GM18909 (cell line): ENCODE data around the gene SIAH1.
"Not testable (repeated sequence)": the region's sequence is repeated elsewhere in the genome, so short reads cannot be mapped to it uniquely, and the experiment has no call there.

Experiments used
- ATAC-seq: cut with Tn5 transposase; IDR thresholded peaks from one replicate; pipeline ENCODE4 v1.9.1; 2021; ENCODE audit warnings: mild to moderate bottlenecking; ENCODE audit not compliant: unreplicated experiment, poor library complexity

SIAH1 gene

DNA sequence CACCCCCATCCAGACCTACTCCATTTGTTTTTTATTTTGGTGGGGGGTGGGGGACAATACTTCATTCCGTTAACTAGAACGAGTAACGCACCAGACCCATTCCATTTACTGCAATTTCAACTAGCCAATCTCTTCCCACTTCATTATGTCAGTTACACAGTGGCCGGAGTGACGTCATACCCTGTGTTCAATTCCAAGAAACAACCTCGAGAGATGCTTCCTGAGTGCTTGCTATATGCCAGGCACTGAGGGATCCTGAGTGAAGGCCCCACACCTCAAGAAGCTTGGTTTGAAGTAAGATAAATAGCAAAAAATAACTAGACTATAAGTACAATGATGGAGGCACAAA is 9.1 kb upstream of the SIAH1 start:
- ATAC-seq, result no peak

- no peak for ATAC-seq
These were observed 8.5 kb upstream of the SIAH1 start for GRCh38 chr16:48393485-48394354.

DNA sequence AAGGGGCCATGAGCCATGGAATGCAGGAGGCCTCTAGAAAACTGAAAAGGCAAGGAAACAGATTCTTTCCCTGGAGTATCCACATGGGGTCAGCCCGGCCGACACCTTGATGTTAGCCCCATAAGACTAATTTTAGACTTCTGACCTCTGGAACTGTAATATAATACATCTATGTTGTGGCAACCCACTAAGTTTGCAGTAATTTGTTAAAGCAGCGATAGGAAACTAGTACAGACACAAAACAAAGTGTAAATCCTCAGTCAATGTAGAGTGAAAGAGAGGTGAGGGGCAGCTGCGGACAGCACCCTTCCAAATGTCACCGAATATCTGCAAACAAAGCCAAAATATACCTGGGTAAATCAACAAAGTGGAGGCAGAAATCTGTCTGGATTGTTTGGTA is 7.2 kb upstream of the SIAH1 start:
- ATAC-seq, result no peak

DNA sequence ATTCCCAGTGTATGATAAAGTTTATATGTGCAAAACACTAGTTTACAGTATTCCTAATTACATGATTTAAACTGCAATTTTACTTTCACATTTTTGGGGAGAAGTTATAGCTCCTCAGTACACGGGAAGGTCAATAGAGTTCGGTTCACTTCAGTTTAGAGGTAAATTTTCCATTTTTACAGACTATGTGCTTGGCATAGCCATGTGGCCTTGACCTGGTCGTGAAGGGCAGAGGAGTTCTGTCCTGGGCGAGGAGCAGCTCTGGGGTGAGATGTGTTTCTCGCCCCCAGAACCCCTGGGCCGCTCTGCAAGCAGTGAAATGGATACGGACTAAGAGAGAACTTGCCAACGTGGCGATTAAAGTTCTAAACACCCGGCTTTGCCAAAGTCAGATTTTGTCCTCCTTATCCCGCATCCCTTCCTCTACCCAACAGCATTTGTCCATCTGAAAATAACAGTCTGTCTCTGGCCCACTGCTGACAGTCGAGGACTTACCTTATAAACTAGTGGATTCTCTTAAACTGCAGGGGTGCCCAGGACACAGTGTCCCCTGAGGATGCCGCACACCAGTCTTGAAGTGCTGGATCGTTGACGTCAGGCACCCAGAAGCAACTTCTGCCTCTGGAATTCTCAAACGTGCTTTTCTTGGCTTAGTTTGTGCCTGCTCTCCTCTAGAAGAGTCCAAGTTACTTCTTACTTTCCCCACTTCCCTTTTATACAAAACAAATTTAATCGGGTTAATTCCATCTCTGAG is 1.5 kb upstream of the SIAH1 start:
- no peak for ATAC-seq

DNA sequence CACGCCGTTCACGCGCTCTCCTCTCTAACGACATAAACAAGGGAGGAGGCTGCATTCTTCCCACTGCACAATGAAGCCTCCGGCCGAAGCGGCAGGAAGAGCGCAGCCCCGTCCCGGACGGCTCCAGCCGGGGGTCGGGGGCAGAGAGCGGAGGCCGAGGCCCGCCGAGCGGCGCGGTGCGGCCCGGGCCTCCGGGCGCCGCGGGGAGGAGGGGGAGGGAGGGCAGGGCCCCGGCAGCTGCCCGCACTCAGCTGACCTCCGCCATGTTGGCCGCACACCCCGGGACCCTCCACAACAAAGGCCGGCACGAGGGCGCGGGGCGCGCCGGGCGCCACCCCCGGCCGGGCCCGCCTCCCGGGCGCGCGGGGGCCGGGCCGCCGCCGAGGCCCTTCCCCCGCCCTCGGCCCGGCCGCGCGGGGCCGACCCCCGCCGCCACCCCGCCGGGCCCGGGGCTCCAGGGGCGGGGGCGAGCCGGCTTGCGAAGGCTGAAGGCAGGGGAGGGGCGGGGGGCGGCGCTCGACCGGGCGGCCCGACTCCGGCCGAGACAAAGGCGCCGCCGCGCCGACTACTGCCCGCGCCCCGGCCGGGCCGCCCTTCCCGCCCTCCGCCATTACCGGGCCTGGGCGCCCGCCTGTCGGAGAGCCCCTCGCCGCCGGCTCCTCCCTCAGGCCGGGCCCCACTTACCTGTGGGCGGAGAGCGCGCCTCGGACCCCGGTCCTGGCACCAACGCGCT is 527 bp downstream of the SIAH1 start:
- peak; percentile 60 for ATAC-seq

DNA sequence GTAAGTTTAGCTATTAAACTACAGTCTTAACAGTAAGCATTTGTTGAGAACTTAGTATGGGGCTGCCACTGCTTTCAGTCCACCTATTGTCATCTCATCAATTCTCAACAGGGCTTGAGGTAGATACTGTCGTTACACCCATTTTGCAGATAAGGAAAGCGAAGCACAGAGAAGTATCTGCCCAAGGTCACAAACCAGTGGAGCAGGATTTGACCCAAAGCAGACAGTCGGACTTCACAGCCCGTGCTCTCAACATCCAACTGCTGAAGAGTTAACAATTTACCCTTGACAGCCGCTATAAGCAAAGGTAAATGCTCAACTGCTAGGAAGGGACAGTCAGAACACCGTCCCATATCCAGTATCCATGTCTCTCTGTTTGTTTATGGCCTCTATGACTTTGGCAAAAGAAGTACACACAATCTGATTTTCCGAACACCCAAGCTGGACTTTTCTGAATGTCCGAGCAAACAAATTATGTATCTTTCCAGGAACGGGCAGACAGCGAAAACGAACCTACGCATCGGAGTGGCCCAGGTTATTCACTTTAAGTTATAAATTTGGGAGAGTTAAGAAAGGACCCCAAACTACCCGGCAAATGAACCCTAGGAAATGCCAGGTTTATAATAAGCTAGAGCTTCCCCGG is 1.2 kb downstream of the SIAH1 start:
- ATAC-seq, result no peak

DNA sequence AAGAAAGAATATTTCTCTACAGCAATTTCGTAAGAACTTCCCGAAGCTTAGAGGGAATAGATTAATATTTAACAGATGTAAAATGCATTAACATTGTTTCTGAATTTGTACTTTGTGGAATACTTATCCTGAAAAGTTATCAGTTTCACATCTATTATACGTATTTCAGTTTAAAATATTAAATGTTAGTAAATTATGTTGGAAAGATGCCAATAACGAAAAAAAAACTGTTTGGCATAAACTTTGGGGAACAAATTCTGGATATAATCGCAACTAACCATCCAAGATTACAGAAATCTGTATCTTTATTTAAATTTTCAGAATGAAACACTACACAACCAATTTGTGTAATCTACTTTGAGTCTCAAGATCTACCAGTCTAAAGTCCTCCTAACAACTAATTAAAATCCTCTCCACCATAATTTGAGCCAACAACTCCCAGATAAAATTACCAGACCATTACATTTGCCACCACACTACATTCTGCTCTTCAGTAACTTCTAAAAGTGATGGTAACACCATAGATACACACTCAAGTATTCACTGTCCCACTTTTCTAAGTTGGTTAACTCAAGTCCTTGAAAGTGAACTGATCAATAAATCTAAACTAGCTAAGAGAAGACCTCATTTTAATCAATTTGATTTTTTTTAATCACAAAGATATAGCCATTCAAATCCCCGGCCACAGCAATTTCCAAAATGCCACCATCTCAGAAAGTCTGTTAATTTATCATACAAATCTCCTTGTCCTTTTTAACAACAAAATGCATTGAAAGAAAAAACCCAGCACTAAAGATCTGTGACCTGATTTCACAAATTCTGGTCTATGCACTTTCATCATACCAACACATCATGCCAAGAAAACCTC is 2.0 kb downstream of the SIAH1 start:
- ATAC-seq, result no peak

DNA sequence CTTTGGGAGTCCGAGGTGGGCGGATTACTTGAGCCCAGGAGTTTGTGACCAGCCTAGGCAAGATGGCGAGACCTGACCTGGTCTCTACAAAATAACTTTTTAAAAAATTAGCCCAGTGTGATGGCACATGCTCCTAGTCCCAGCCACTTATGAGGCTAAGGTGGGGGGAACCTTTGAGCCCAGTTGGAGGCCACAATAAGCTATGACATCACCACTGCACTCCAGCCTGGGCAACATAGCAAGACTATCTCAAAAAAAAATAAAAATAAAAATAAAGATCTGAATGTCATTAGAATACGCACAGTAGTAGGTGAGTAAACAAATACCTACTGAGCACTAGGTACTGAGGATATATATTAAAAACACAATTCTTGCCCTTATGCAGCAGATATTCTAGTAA is 3.1 kb downstream of the SIAH1 start:
- ATAC-seq, result no peak

DNA sequence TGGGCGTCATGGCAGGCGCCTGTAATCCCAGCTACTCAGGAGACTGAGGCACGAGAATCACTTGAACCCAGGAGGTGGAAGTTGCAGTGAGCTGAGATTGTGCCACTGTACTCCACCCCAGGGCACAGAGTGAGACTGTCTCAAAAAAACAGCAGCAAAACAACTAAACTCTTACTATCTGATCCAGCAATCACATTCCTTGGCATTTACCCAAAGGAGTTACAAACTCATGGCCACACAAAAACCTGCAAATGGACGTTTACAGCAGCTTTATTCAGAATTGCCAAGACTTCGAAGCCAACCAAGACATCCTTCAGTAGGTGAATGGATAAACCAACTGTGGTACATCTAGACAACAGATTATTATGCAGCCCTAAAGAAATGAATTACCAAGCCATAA is 4.0 kb downstream of the SIAH1 start:
- ATAC-seq, result no peak

GRCh38 chr16:48378836-48379235 is 6.4 kb downstream of the SIAH1 start:
- ATAC-seq, result no peak

DNA sequence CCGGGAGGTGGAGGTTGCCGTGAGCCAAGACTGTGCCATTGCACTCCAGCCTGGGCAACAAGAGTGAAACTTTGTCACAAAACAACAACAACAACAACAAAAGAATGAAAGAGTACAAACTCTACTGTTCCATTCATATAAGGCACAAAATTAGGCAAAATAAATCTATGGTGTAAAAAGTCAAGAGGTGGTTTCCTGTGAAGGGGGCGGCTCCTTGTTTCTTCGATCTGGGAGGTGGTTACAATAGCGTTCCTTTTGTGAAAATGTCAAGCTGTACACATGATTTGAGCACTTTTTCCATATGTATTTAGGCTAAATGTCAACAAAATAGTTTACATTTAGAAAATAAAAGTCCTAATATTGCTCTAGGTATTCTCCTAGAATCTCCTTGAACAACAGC is 6.9 kb downstream of the SIAH1 start:
- no peak for ATAC-seq

- not testable (repeated sequence) for ATAC-seq
These were observed 7.9 kb downstream of the SIAH1 start for GRCh38 chr16:48377301-48377700.

DNA sequence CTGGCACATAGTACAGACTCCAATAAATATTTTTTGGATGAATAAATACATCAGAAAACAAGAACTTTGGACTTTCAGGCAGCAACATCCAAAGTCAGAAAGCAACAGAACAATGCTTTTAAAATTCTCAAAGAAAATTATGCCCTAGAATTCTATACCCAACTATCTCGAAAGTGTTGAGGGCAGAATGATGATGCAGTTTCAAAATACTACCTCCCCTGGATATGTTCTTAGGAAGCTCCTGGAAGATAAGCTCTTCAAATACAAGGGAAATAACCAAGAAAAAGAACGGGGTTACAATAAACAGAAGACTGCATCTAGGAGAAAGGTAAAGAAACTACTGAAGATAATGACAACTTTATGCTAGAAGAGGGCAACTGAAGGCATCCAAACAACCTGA is 11.0 kb downstream of the SIAH1 start:
- no peak for ATAC-seq

DNA sequence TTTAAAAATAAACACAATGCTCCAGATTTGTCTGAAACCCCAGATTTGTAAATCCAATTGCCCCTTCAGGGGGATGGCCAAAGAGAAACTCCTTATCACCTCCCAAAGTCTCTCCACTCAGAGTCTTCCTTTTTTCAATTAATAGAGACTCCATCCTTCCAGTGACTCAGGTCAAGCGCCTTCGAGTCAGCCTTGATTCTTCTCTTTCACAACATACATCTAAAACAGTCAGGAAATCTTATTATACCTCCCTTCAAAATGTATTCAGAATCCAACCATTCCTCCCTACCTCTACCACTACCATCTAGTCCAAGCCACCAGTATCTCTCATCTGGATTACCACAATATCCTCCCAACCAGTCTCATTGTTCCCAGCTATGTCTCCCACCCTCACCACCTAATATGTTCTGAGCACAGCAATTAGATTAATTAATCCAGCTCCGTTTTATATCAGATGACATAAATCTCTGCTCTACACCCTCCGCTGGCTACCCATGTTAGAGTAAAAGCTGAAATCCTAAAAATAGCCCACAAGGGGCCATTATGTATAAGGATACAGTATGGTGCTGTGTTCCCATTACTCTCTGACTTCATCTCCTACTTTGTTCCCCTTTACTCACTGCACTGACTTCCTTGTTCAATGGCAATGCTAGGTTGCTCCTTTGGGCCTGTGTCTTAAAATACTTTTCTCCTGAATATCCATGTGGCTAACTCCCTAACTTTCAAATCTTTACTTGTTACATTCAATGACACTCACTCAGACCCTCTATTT is 11.8 kb downstream of the SIAH1 start:
- no peak for ATAC-seq

- no peak for ATAC-seq
These were observed 12.5 kb downstream of the SIAH1 start for GRCh38 chr16:48372744-48373143.

DNA sequence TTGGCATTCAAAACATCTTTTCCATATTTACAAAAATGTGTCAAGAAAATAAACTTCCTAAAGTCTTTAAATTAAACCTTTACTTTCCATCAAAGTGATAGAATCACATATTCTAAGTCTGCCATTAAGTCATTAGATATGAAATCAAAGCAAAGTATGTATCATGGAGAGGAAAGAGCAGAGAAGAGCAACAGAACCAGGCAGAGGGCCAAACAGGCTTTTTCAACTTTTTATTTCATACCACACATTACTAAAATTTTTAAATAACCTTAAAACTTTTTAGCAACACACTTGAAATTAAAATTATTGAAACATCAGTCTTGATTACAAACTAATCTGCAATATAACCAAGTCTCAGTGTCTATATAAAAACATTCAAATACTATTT is 13.8 kb downstream of the SIAH1 start:
- ATAC-seq, result no peak

GRCh38 chr16:48370668-48371392 is 14.4 kb downstream of the SIAH1 start:
- ATAC-seq, result not testable (repeated sequence)

- ATAC-seq, result no peak
These were observed 15.0 kb downstream of the SIAH1 start for GRCh38 chr16:48370229-48370628.
